Measurements from ENCODE around the gene ACSL5. TPM values are rescaled to one million over a fixed set of nuclear protein-coding genes. Genes with fewer than 3 reads are reported as not detected.

ACSL5 gene
- total RNA-seq, 2 experiments from 2014 or later: 25.3 to 25.4 TPM

GRCh38 chr10:112407696-112408095 is 33.8 kb downstream of the ACSL5 start:
- no peaks in the 10 kb centered on the region for H3K79me2 ChIP-seq (ENCODE audit: insufficient read depth, low read depth, low read length)
- H3K9me3 ChIP-seq (ENCODE audit: low read length): peaks cover 5% of the 10 kb centered on the region; the same call in 1 of the 2 replicates
- H3K9me2 ChIP-seq (ENCODE audit: insufficient read depth, low read length): no peaks in the 10 kb centered on the region
- POLR2A ChIA-PET: interaction anchor here (0.7 kb wide), 1 partner anchor 13 kb away, joined by 3 read pairs; no protein-coding TSS in a partner anchor
- H3K4me1 ChIP-seq (ENCODE audit: insufficient read depth, low read length, poor library complexity, severe bottlenecking): no peaks in the 10 kb centered on the region
- H4K20me1 ChIP-seq (ENCODE audit: insufficient read depth, low read length): no peaks in the 10 kb centered on the region
- no peak overlapping the region for H3K27ac ChIP-seq (ENCODE audit: low read depth, low read length, poor library complexity, severe bottlenecking)
- no peak for TF ChIP-seq CTCF (conservative IDR thresholded peaks at IDR 0.05; ENCODE audit: low read length)
- TF ChIP-seq EZH2phosphoT487 (IDR thresholded peaks at IDR 0.05; ENCODE audit: borderline replicate concordance, low read depth, low read length): no peak
- H3K4me2 ChIP-seq (ENCODE audit: low read length): no peak overlapping the region
- DNase-seq (ENCODE audit: low spot score): no peak
- H2AFZ ChIP-seq (ENCODE audit: low read length): no peak overlapping the region
- no TSS peak for BruUV-seq (replicated peaks)
- H3K36me3 ChIP-seq (ENCODE audit: insufficient read depth, low read length): peaks cover 82% of the 10 kb centered on the region
- CTCF ChIA-PET (ENCODE audit: unreplicated experiment): no interaction called here
- intact Hi-C loops (cut with micrococcal nuclease; ENCODE audit: unreplicated experiment): no loop called here
- no peak overlapping the region for H3K4me3 ChIP-seq (ENCODE audit: low read depth, low read length, poor library complexity, severe bottlenecking)

- ChIA-PET POLR2A (interaction anchor here (0.8 to 1.1 kb wide), 3 partner anchors 8 to 51 kb away, joined by 3 to 5 read pairs (median 3); no protein-coding TSS in a partner anchor), CTCF (ENCODE audit: unreplicated experiment) (no interaction called here)
- H3K79me2 ChIP-seq (ENCODE audit: insufficient read depth, low read depth, low read length): no peaks in the 10 kb centered on the region
- H3K4me3 ChIP-seq (ENCODE audit: low read depth, low read length, poor library complexity, severe bottlenecking): no peak overlapping the region
- peaks cover 5% of the 10 kb centered on the region; the same call in 1 of the 2 replicates for H3K9me3 ChIP-seq (ENCODE audit: low read length)
- no peaks in the 10 kb centered on the region for H3K9me2 ChIP-seq (ENCODE audit: insufficient read depth, low read length)
- H3K27ac ChIP-seq (ENCODE audit: low read depth, low read length, poor library complexity, severe bottlenecking): no peak overlapping the region
- TF ChIP-seq CTCF (conservative IDR thresholded peaks at IDR 0.05; ENCODE audit: low read length): no peak
- TF ChIP-seq EZH2phosphoT487 (IDR thresholded peaks at IDR 0.05; ENCODE audit: borderline replicate concordance, low read depth, low read length): no peak
- no peaks in the 10 kb centered on the region for H3K4me1 ChIP-seq (ENCODE audit: insufficient read depth, low read length, poor library complexity, severe bottlenecking)
- DNase-seq (ENCODE audit: low spot score): no peak
- H3K36me3 ChIP-seq (ENCODE audit: insufficient read depth, low read length): peaks cover 77% of the 10 kb centered on the region
- intact Hi-C loops (cut with micrococcal nuclease; ENCODE audit: unreplicated experiment): no loop called here
- H4K20me1 ChIP-seq (ENCODE audit: insufficient read depth, low read length): no peaks in the 10 kb centered on the region
- no TSS peak for BruUV-seq (replicated peaks)
- no peak overlapping the region for H3K4me2 ChIP-seq (ENCODE audit: low read length)
- H2AFZ ChIP-seq (ENCODE audit: low read length): no peak overlapping the region
Measured at GRCh38 chr10:112409299-112409698, 35.4 kb downstream of the ACSL5 start.

- Histone ChIP-seq H3K36me3 (ENCODE audit: insufficient read depth, low read length) (peaks cover 76% of the 10 kb centered on the region), H2AFZ (ENCODE audit: low read length) (no peak overlapping the region), H3K27ac (ENCODE audit: low read depth, low read length, poor library complexity, severe bottlenecking) (no peak overlapping the region), H3K4me2 (ENCODE audit: low read length) (no peak overlapping the region), H4K20me1 (ENCODE audit: insufficient read depth, low read length) (no peaks in the 10 kb centered on the region), H3K4me3 (ENCODE audit: low read depth, low read length, poor library complexity, severe bottlenecking) (no peak overlapping the region), H3K9me2 (ENCODE audit: insufficient read depth, low read length) (no peaks in the 10 kb centered on the region), H3K9me3 (ENCODE audit: low read length) (peaks cover 5% of the 10 kb centered on the region; the same call in 1 of the 2 replicates), H3K4me1 (ENCODE audit: insufficient read depth, low read length, poor library complexity, severe bottlenecking) (no peaks in the 10 kb centered on the region), H3K79me2 (ENCODE audit: insufficient read depth, low read depth, low read length) (no peaks in the 10 kb centered on the region)
- no peak for DNase-seq (ENCODE audit: low spot score)
- no TSS peak for BruUV-seq (replicated peaks)
- no peak for TF ChIP-seq EZH2phosphoT487 (IDR thresholded peaks at IDR 0.05; ENCODE audit: borderline replicate concordance, low read depth, low read length)
- TF ChIP-seq CTCF (conservative IDR thresholded peaks at IDR 0.05; ENCODE audit: low read length): no peak
- intact Hi-C loops (cut with micrococcal nuclease; ENCODE audit: unreplicated experiment): no loop called here
- ChIA-PET CTCF (ENCODE audit: unreplicated experiment) (no interaction called here), POLR2A (interaction anchor here (0.7 to 1.1 kb wide), 4 partner anchors 9 to 51 kb away, joined by 3 to 5 read pairs (median 3); no protein-coding TSS in a partner anchor)
Measured at GRCh38 chr10:112409755-112410154, 35.8 kb downstream of the ACSL5 start.

Measured in OCI-LY7 (cell line).